Osteoblast (primary cell): Measurements from ENCODE around the gene AGRP. TPM values are rescaled to one million over a fixed set of nuclear protein-coding genes. Genes with fewer than 3 reads are reported as not detected.

Experiments used
- DNase-seq: peaks from one replicate; pipeline ENCODE4 v3.0.0; 2011; ENCODE audit warnings: low spot score, mixed read lengths; ENCODE audit not compliant: insufficient read length; ENCODE audit errors: missing footprints
- H2AFZ ChIP-seq: 2 replicates; pipeline ENCODE4 v1.6.0; 2011; ENCODE audit warnings: mild to moderate bottlenecking, low read length
- H3K27ac ChIP-seq: 2 replicates; pipeline ENCODE4 v1.5.1; 2011; ENCODE audit warnings: mild to moderate bottlenecking, low read depth, low read length, moderate library complexity
- H3K27me3 ChIP-seq: 2 replicates; pipeline ENCODE4 v1.6.0; 2012; ENCODE audit warnings: mild to moderate bottlenecking, control low read depth, inconsistent platforms, low read length, moderate library complexity; ENCODE audit not compliant: insufficient read depth
- H3K36me3 ChIP-seq: 2 replicates; pipeline ENCODE4 v1.5.1; 2011; ENCODE audit warnings: mild to moderate bottlenecking, low read length, control low read depth, moderate library complexity; ENCODE audit not compliant: insufficient read depth
- H3K4me1 ChIP-seq: 2 replicates; pipeline ENCODE4 v1.5.1; 2011; ENCODE audit warnings: mild to moderate bottlenecking, low read length, control low read depth, moderate library complexity; ENCODE audit not compliant: insufficient read depth
- H3K4me2 ChIP-seq: 2 replicates; pipeline ENCODE4 v1.6.0; 2011; ENCODE audit warnings: mild to moderate bottlenecking, low read length; ENCODE audit not compliant: insufficient read depth
- H3K4me3 ChIP-seq: fragments of 200-600 bp; sonication (generic); 3 replicates; pipeline ENCODE4 v1.5.1; 2012; ENCODE audit warnings: mild to moderate bottlenecking, low read length, inconsistent platforms; ENCODE audit not compliant: insufficient read depth
- H3K79me2 ChIP-seq: 2 replicates; pipeline ENCODE4 v1.6.0; 2012; ENCODE audit warnings: mild to moderate bottlenecking, low read length, control low read depth, inconsistent platforms; ENCODE audit not compliant: insufficient read depth
- H3K9me3 ChIP-seq: 2 replicates; pipeline ENCODE4 v1.5.1; 2011; ENCODE audit warnings: low read depth, low read length, control low read depth
- H4K20me1 ChIP-seq: 2 replicates; pipeline ENCODE4 v1.6.0; 2012; ENCODE audit warnings: mild to moderate bottlenecking, low read length, control low read depth; ENCODE audit not compliant: insufficient read depth
- CTCF ChIP-seq: IDR thresholded peaks from 2 replicates; pipeline ENCODE4 v1.5.1; 2011; ENCODE audit warnings: mild to moderate bottlenecking, low read depth, low read length, moderate library complexity; ENCODE audit errors: extremely low read depth
- total RNA-seq: library from RNA; depleted of rRNA; stranded (reverse); fragments of >200 nt; gene quantifications from 2 replicates; pipeline ENCODE4 v1.2.3, GENCODE V29; 2012

AGRP gene
- total RNA-seq, 1 donor, result not detected

GRCh38 chr16:67464565-67464964, 18.8 kb downstream of the AGRP start:
- Histone ChIP-seq H3K36me3 (no peaks in the 10 kb centered on the region), H3K4me1 (peaks cover 13% of the 10 kb centered on the region), H4K20me1 (peaks cover 80% of the 10 kb centered on the region), H3K4me3 (no peak overlapping the region), H3K4me2 (no peak overlapping the region), H3K27me3 (no peaks in the 10 kb centered on the region), H3K9me3 (no peaks in the 10 kb centered on the region), H3K27ac (no peak overlapping the region), H2AFZ (no peak overlapping the region), H3K79me2 (peaks cover 99% of the 10 kb centered on the region)
- no peak for TF ChIP-seq CTCF
- DNase-seq, result peak; percentile 60

GRCh38 chr16:67463691-67464090, 19.7 kb downstream of the AGRP start:
- Histone ChIP-seq H3K27ac (no peak overlapping the region), H4K20me1 (peaks cover 85% of the 10 kb centered on the region), H3K27me3 (no peaks in the 10 kb centered on the region), H3K79me2 (peaks cover 99% of the 10 kb centered on the region), H3K4me2 (no peak overlapping the region), H3K9me3 (no peaks in the 10 kb centered on the region), H3K36me3 (no peaks in the 10 kb centered on the region), H3K4me1 (peaks cover 22% of the 10 kb centered on the region), H2AFZ (no peak overlapping the region), H3K4me3 (no peak overlapping the region)
- no peak for TF ChIP-seq CTCF
- DNase-seq, result peak; percentile 61

GRCh38 chr16:67463059-67463458, 20.3 kb downstream of the AGRP start:
- Histone ChIP-seq H2AFZ (no peak overlapping the region), H3K9me3 (no peaks in the 10 kb centered on the region), H3K4me2 (no peak overlapping the region), H4K20me1 (peaks cover 90% of the 10 kb centered on the region), H3K4me3 (no peak overlapping the region), H3K27me3 (no peaks in the 10 kb centered on the region), H3K27ac (no peak overlapping the region), H3K79me2 (peaks cover 99% of the 10 kb centered on the region), H3K36me3 (no peaks in the 10 kb centered on the region), H3K4me1 (peaks cover 28% of the 10 kb centered on the region)
- no peak for TF ChIP-seq CTCF
- peak; percentile 82 for DNase-seq

GRCh38 chr16:67462279-67462655, 21.1 kb downstream of the AGRP start:
- H4K20me1 ChIP-seq, result peaks cover 90% of the 10 kb centered on the region

More at GRCh38 chr16:67462279-67462655, 21.1 kb downstream of the AGRP start:
- H3K4me2 ChIP-seq, result no peak overlapping the region
- no peaks in the 10 kb centered on the region for H3K9me3 ChIP-seq
- TF ChIP-seq CTCF, result no peak
- DNase-seq, result peak; percentile 50
- H3K4me3 ChIP-seq, result no peak overlapping the region
- no peak overlapping the region for H3K27ac ChIP-seq
- H3K27me3 ChIP-seq, result no peaks in the 10 kb centered on the region
- peaks cover 36% of the 10 kb centered on the region for H3K4me1 ChIP-seq
- H2AFZ ChIP-seq, result no peak overlapping the region
- no peaks in the 10 kb centered on the region for H3K36me3 ChIP-seq
- H3K79me2 ChIP-seq, result peaks cover 99% of the 10 kb centered on the region
